GM12878 (cell line): ENCODE data around the gene PELI2. TPM values are rescaled to one million over a fixed set of nuclear protein-coding genes. Genes with fewer than 3 reads are reported as not detected.

Source experiments
- ATAC-seq: fragments of 200-7000 bp; cut with Tn5 transposase; 3 replicates; pipeline ENCODE4 v1.9.1; 2020; ENCODE audit warnings: mild to moderate bottlenecking, moderate library complexity
- BruUV-seq: library from RNA; stranded (reverse); fragments of 400-500 nt; replicated peaks from 2 replicates; lab custom pipeline; 2021; lab: Mats Ljungman, UMichigan
- CTCF ChIA-PET: fragments of 300-600 bp; sonication (Branson Sonifier 250); formaldehyde crosslinking; extraction: SDS; loops from one replicate; lab custom pipeline; 2021; ENCODE audit warnings: inconsistent platforms; lab: Yijun Ruan, JAX
- POLR2A ChIA-PET: fragments of 350-600 bp; formaldehyde crosslinking; extraction: SDS; loops from one replicate; lab custom pipeline; 2021; ENCODE audit warnings: inconsistent platforms; lab: Charles Lee
- RAD21 ChIA-PET: fragments of 300-600 bp; sonication (Branson Sonifier 250); formaldehyde crosslinking; loops from one replicate; lab custom pipeline; 2023; ENCODE audit warnings: antibody characterized with exemption; ENCODE audit not compliant: unreplicated experiment; lab: Charles Lee
- SMC1A ChIA-PET: fragments of 300-600 bp; sonication (Branson Sonifier 250); formaldehyde crosslinking; loops from one replicate; lab custom pipeline; 2023; ENCODE audit not compliant: unreplicated experiment, uncharacterized antibody; lab: Charles Lee
- DNase-seq: peaks from one replicate; pipeline ENCODE4 v3.0.0-alpha.2; 2011; ENCODE audit warnings: low read depth, low spot score
- FAIRE-seq: peaks from 3 replicates; lab custom pipeline; 2011; peaks lifted over from hg19 to GRCh38; lab: Jason Lieb, UNC
- H2AFZ ChIP-seq: 2 replicates; pipeline ENCODE4 v1.6.0; 2011; ENCODE audit warnings: low read depth, low read length, control low read depth; ENCODE audit not compliant: control insufficient read depth
- H3K27ac ChIP-seq: 2 replicates; pipeline ENCODE4 v1.5.1; 2011; ENCODE audit warnings: control low read depth; ENCODE audit not compliant: control insufficient read depth, insufficient read depth
- H3K27me3 ChIP-seq, 2 experiments: replicated peaks in 1 of 2; 2 replicates each; pipeline versions ENCODE4 v1.6.0 to v1.6.1; 2011; ENCODE audit warnings: low read length in 1 of 2; ENCODE audit not compliant: control insufficient read depth in 2 of 2, insufficient read depth in 2 of 2
- H3K36me3 ChIP-seq, 2 experiments: 2 replicates each; pipeline ENCODE4 v1.5.1; 2011; ENCODE audit warnings: low read length in 1 of 2; ENCODE audit not compliant: control insufficient read depth in 2 of 2, insufficient read depth in 2 of 2
- H3K4me1 ChIP-seq: 2 replicates; pipeline ENCODE4 v1.6.1; 2011; ENCODE audit warnings: mild to moderate bottlenecking, low read length, moderate library complexity, mixed read lengths; ENCODE audit not compliant: control insufficient read depth, insufficient read depth
- H3K4me2 ChIP-seq: 2 replicates; pipeline ENCODE4 v1.6.0; 2011; ENCODE audit warnings: control low read depth; ENCODE audit not compliant: control insufficient read depth, insufficient read depth
- H3K4me3 ChIP-seq: fragments of 200-600 bp; sonication (generic); 2 replicates; pipeline ENCODE4 v1.5.1; 2016
- H3K79me2 ChIP-seq: 2 replicates; pipeline ENCODE4 v1.6.0; 2011; ENCODE audit warnings: low read length; ENCODE audit not compliant: control insufficient read depth, insufficient read depth
- H3K9ac ChIP-seq: 2 replicates; pipeline ENCODE4 v1.8.0; 2011; ENCODE audit warnings: low read length, control low read depth, mixed read lengths; ENCODE audit not compliant: control insufficient read depth, insufficient read depth
- H3K9me3 ChIP-seq: replicated peaks from 3 replicates; pipeline ENCODE4 v1.5.1; 2011; ENCODE audit warnings: mild to moderate bottlenecking, low read length; ENCODE audit not compliant: control insufficient read depth, insufficient read depth
- H4K20me1 ChIP-seq: 2 replicates; pipeline ENCODE4 v1.6.0; 2011; ENCODE audit not compliant: control insufficient read depth, insufficient read depth
- EGR1 ChIP-seq, 2 experiments: IDR thresholded peaks; 1 replicate in 1 of 2; 2 replicates in 1 of 2; pipeline ENCODE4 v1.6.1; 2011 to 2012; ENCODE audit warnings: low read depth in 2 of 2, low read length in 2 of 2, borderline replicate concordance in 1 of 2, mild to moderate bottlenecking in 1 of 2, moderate library complexity in 1 of 2
- EP300 ChIP-seq, 2 experiments: fragments of 150-350 bp in 1 of 2; IDR thresholded peaks; 2 replicates each; pipeline ENCODE4 v1.6.1; 2011 to 2012; ENCODE audit warnings: low read depth in 2 of 2, low read length in 2 of 2, borderline replicate concordance in 1 of 2, improper control_type of control experiment in 1 of 2, inconsistent platforms in 1 of 2; ENCODE audit not compliant: control insufficient read depth in 1 of 2
- HCFC1 ChIP-seq: fragments of 150-350 bp; IDR thresholded peaks from 2 replicates; pipeline ENCODE4 v1.6.1; 2014; ENCODE audit warnings: low read length
- IKZF1 ChIP-seq: fragments of 450-650 bp; conservative IDR thresholded peaks from 2 replicates; pipeline ENCODE4 v1.6.1; 2017; ENCODE audit warnings: antibody characterized with exemption, mild to moderate bottlenecking
- MEF2A ChIP-seq: IDR thresholded peaks from 2 replicates; pipeline ENCODE4 v1.6.1; 2011; ENCODE audit warnings: low read depth, mild to moderate bottlenecking, low read length, moderate library complexity; ENCODE audit not compliant: insufficient read depth
- MYB ChIP-seq: fragments of 150-350 bp; IDR thresholded peaks from 2 replicates; pipeline ENCODE4 v1.6.1; 2014; ENCODE audit warnings: mild to moderate bottlenecking, low read depth, low read length, borderline replicate concordance
- POLR2AphosphoS5 ChIP-seq: IDR thresholded peaks from 2 replicates; pipeline ENCODE4 v1.6.1; 2011; ENCODE audit warnings: mild to moderate bottlenecking, low read length, inconsistent platforms
- RB1 ChIP-seq: fragments of 450-650 bp; formaldehyde crosslinking; IDR thresholded peaks from 2 replicates; pipeline ENCODE4 v1.6.1; 2017; ENCODE audit warnings: mild to moderate bottlenecking, borderline replicate concordance
- SRF ChIP-seq, 2 experiments: IDR thresholded peaks; 2 replicates each; pipeline ENCODE4 v1.6.1; 2011; ENCODE audit warnings: low read depth in 2 of 2, low read length in 2 of 2, mild to moderate bottlenecking in 1 of 2, moderate library complexity in 1 of 2
- TCF3 ChIP-seq: IDR thresholded peaks from 2 replicates; pipeline ENCODE4 v1.6.1; 2012; ENCODE audit warnings: low read depth, mild to moderate bottlenecking, low read length, borderline replicate concordance; ENCODE audit not compliant: insufficient read depth
- ZSCAN29 ChIP-seq: fragments of 450-650 bp; IDR thresholded peaks from 2 replicates; pipeline ENCODE4 v1.6.1; 2017; ENCODE audit warnings: mild to moderate bottlenecking, moderate library complexity
- WGBS: methylation state at CpG from one replicate; pipeline ENCODE4 v1.1.6; 2016; ENCODE audit warnings: low lambda C conversion rate; ENCODE audit not compliant: insufficient replicate concordance, insufficient coverage; ENCODE audit errors: missing lambda C conversion rate; 5-methylcytosine and 5-hydroxymethylcytosine counted together
- in situ Hi-C: fragments of 300-500 bp; cut with MboI; formaldehyde crosslinking; loops from 9 replicates; pipeline ENCODE4 v1.14.3; 2018; ENCODE audit warnings: mixed read lengths
- intact Hi-C: fragments of 100-400 bp; cut with micrococcal nuclease; formaldehyde crosslinking; loops from one replicate; pipeline ENCODE4 v1.14.2; 2022; ENCODE audit not compliant: unreplicated experiment
- polyA plus RNA-seq, 11 experiments: library from polyadenylated mRNA; depleted of rRNA in 4 of 11; unstranded in 6 of 11; stranded (reverse) in 5 of 11; fragments of >200 nt; fragmentation: Nextera tagmentation in 4 of 11; fragmentation: Illumina TruSeq in 1 of 11; extraction: Ambion mirVana in 4 of 11; extraction: Trizol in 1 of 11; gene quantifications; 1 replicate in 1 of 11; 2 replicates in 10 of 11; pipeline versions ENCODE4 v1.2.1 to v1.2.3, GENCODE V29; 2011 to 2016; ENCODE audit warnings: inconsistent platforms in 2 of 11, missing spikeins in 2 of 11, low read depth in 1 of 11
- total RNA-seq, 4 experiments: library from RNA; depleted of rRNA in 3 of 4; stranded (reverse); fragments of >200 nt in 3 of 4; fragmentation: Illumina TruSeq in 1 of 4; extraction: Trizol in 1 of 4; gene quantifications; 2 replicates each; pipeline versions ENCODE4 v1.2.1 to v1.2.3, GENCODE V29; 2013 to 2021
- TF ChIP-seq, protein P1 (sequence below): IDR thresholded peaks from 2 replicates; pipeline ENCODE4 v1.6.1; 2012; ENCODE audit warnings: low read length, inconsistent platforms
- TF ChIP-seq, protein P2 (sequence below): fragments of 450-650 bp; IDR thresholded peaks from 2 replicates; pipeline ENCODE4 v1.6.1; 2017; ENCODE audit warnings: antibody characterized with exemption, mild to moderate bottlenecking, moderate library complexity

Gene PELI2
- total and polyA plus RNA-seq, 10 of the 15 experiments (the other 5 are each of a cell fraction or from before 2014, with no cell fraction given), result under 0.01 to 0.10 (median 0.01) TPM; not detected in 3

DNA sequence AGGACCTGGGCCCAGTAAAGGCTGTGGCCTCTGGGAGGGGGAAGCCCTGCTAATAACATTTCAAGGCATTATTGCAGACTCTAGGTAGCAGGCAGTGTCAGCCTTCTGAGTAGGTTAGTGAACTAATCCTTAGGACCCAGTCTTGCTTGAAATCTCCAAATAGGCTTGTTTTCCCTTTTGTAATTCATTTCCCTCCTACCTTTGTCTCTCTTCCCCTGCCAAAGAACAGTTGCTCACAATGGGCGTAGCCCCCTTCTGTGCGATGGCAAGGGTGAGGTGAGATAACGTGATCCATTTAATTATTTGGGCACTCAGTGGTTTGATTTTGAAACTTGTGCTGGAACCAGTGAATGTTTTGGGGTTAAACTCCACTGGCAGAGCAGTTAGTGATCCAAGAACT lies 10.9 kb downstream of the PELI2 start:
- CTCF ChIA-PET, result no interaction called here
- intact Hi-C loops, result no loop called here

More for the DNA sequence above, 10.9 kb downstream of the PELI2 start:
- no peaks in the 10 kb centered on the region for H3K36me3 ChIP-seq
- no peaks in the 10 kb centered on the region for H3K9me3 ChIP-seq
- H3K79me2 ChIP-seq, result no peaks in the 10 kb centered on the region
- no TSS peak for BruUV-seq
- TF ChIP-seq, protein P1, sequence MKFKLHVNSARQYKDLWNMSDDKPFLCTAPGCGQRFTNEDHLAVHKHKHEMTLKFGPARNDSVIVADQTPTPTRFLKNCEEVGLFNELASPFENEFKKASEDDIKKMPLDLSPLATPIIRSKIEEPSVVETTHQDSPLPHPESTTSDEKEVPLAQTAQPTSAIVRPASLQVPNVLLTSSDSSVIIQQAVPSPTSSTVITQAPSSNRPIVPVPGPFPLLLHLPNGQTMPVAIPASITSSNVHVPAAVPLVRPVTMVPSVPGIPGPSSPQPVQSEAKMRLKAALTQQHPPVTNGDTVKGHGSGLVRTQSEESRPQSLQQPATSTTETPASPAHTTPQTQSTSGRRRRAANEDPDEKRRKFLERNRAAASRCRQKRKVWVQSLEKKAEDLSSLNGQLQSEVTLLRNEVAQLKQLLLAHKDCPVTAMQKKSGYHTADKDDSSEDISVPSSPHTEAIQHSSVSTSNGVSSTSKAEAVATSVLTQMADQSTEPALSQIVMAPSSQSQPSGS, result no peak
- TF ChIP-seq TCF3, result no peak
- no peak for TF ChIP-seq SRF (IDR thresholded peaks at IDR 0.05; ENCODE audit: low read depth in 2 of 2, low read length in 2 of 2)
- no peak for TF ChIP-seq IKZF1
- TF ChIP-seq POLR2AphosphoS5, result no peak
- TF ChIP-seq RB1, result no peak
- TF ChIP-seq MEF2A, result no peak
- no peak for TF ChIP-seq ZSCAN29
- TF ChIP-seq HCFC1, result no peak
- TF ChIP-seq, protein P2, sequence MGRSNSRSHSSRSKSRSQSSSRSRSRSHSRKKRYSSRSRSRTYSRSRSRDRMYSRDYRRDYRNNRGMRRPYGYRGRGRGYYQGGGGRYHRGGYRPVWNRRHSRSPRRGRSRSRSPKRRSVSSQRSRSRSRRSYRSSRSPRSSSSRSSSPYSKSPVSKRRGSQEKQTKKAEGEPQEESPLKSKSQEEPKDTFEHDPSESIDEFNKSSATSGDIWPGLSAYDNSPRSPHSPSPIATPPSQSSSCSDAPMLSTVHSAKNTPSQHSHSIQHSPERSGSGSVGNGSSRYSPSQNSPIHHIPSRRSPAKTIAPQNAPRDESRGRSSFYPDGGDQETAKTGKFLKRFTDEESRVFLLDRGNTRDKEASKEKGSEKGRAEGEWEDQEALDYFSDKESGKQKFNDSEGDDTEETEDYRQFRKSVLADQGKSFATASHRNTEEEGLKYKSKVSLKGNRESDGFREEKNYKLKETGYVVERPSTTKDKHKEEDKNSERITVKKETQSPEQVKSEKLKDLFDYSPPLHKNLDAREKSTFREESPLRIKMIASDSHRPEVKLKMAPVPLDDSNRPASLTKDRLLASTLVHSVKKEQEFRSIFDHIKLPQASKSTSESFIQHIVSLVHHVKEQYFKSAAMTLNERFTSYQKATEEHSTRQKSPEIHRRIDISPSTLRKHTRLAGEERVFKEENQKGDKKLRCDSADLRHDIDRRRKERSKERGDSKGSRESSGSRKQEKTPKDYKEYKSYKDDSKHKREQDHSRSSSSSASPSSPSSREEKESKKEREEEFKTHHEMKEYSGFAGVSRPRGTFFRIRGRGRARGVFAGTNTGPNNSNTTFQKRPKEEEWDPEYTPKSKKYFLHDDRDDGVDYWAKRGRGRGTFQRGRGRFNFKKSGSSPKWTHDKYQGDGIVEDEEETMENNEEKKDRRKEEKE, result no peak
- TF ChIP-seq MYB, result no peak
- no peak for TF ChIP-seq EP300 (IDR thresholded peaks at IDR 0.05; ENCODE audit: borderline replicate concordance in 1 of 2, control insufficient read depth in 1 of 2, low read depth in 2 of 2, low read length in 2 of 2)
- no peak for TF ChIP-seq EGR1 (IDR thresholded peaks at IDR 0.05; ENCODE audit: borderline replicate concordance in 1 of 2, low read depth in 2 of 2, low read length in 2 of 2)
- TF ChIP-seq, all 136 proteins: peak for 0
- Histone ChIP-seq H3K27ac (no peak overlapping the region), H3K27me3 (no peaks in the 10 kb centered on the region; a peak in 2 of 4 replicates), H3K4me3 (no peak overlapping the region), H3K4me2 (no peak overlapping the region), H4K20me1 (no peaks in the 10 kb centered on the region), H2AFZ (no peak overlapping the region), H3K9ac (no peak overlapping the region), H3K4me1 (no peaks in the 10 kb centered on the region)
- ChIA-PET POLR2A (no interaction called here), SMC1A (no interaction called here), RAD21 (no interaction called here)
- 19% methylated on average over 3 of the region's 3 CpGs for WGBS
- FAIRE-seq (no peak), DNase-seq (no peak), ATAC-seq (no peak)
- in situ Hi-C loops, result no loop called here
